GM19351 (cell line): Measurements from ENCODE around the gene CGB7.
"Not testable (repeated sequence)": the region's sequence is repeated elsewhere in the genome, so short reads cannot be mapped to it uniquely, and the experiment has no call there.

Experiments used
- ATAC-seq: cut with Tn5 transposase; IDR thresholded peaks from one replicate; pipeline ENCODE4 v1.9.1; 2021; ENCODE audit warnings: mild to moderate bottlenecking, moderate library complexity; ENCODE audit not compliant: unreplicated experiment

CGB7 gene

GRCh38 chr19:49057636-49058234 lies at the start of gene CGB7:
Gene CGB7 (minus strand): TSS chr19:49057749. CDS start chr19:49055375, 2,374 bp downstream.
- ATAC-seq: no peak

DNA sequence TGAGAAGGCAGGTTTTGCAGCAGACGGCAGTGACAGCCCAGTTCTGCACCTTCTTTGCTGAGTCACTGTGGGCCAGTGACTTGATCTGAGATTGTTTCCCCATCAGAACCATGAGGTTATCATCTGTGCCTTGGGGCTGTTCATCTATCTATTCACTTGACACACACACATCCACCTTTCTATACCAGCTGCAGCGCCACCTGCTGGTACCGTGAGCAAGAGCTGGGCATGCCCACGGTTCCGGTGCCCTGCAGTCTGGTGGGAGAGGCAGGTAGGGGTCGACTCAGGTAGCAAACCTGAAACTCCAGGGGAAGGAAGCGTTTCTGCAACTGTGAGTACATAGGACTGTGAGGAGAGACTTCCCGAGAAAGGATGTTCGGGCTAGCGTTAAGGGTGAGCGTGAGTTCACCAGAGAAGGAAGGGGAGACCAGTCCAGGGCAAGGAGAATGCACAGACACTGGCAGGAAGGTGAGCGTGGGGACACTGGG lies 49.1 kb upstream of the CGB7 start:
- no peak for ATAC-seq

- ATAC-seq: no peak
Observed at GRCh38 chr19:49104229-49104864, 46.8 kb upstream of the CGB7 start.

DNA sequence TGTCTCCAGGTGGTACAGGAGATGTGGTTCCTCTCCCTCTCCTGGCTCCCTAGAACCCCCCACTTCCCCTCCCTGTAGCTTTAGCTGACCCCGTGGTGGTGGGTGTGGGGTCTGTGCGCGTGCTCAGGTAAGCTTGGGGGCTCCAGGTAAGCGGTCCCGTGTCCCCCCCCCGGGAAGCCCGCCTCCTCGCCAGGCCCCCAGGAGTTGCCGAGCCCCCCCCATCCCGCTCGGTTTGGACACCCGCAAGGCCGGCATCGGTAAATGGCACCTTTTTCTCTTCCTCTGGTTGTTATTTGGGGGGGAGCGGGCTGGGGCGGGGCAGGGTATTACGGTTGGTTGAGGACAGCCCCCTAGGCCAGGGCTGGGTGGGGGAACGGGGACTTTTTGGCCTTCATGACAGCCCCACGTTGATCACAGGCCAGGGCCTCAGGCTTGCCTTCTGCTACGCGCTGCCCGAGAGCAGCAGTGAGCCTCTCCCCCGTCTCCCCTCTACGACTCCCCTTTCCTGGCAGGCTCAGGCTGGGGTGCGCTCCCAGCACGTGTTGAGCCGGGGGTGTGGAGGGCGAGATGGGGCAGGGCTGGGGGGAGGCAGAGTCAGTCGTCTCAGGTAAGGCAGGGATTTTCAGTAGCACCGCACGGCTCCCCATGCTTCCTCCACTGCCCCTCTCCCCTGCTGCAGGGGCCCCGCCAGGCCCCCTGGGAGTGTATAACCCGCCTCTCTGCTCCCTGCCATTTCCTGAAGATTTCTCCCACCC lies 46.0 kb upstream of the CGB7 start:
- ATAC-seq: no peak

DNA sequence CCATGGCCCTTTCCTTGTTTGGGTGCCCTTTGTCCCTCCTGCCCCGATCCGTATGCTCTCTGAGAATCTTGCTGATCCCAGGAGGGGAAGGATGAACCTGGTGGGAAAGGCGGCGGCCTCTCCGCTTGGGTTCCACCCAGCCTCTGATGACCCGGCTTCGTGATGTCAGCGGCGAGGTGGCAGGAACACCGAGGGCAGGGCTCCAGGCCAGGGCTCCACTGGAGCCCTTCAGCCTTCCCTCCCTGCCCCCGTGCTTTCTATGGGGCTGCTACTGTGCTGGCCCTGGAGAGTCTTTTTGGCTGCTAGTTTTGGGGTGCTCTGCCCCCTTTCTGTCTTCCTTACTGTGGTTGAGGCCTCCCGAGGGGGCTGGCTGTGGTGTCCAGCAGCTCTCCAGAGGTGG lies 44.8 kb upstream of the CGB7 start:
- ATAC-seq: no peak

DNA sequence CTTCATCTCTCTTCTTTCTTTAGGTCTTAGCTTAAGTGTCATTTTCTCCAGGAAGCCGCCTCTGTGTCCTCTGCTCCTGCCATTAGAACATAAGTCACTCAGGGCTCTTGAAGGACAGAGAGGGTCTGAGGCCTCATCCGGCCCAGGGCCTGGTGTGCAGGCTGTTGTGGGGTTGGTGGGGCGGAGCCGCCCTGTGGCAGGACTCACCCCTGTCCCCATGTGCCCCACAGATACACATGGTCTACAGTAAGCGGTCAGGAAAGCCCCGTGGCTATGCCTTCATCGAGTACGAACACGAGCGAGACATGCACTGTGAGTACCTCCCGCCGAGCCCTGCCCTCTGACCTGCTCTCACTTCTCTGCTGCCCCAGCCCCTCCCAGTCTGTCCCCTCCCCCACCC lies 43.6 kb upstream of the CGB7 start:
- ATAC-seq: no peak

DNA sequence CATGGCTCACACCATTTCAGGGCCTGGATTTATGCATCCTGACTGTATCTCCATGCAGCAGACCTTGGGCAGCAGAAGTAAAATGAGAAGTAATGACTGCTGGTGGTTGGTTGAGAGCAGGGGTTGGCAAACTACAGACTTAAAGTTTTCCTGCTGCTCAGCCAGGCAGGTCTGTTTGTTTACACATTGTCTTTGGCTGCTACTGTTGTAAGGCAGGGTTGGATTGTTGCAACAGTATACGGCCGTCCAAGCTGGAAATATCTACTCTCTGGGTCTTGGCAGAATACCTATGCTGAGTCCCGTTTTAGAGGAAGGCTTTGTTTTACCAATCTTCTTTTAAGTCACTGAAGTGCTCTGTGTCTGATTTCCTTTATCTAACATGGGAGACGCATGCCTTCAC lies 41.2 kb upstream of the CGB7 start:
- no peak for ATAC-seq

- ATAC-seq: no peak
Observed at GRCh38 chr19:49097453-49098288, 40.1 kb upstream of the CGB7 start.

- no peak for ATAC-seq
Observed at GRCh38 chr19:49094505-49095482, 37.2 kb upstream of the CGB7 start.

DNA sequence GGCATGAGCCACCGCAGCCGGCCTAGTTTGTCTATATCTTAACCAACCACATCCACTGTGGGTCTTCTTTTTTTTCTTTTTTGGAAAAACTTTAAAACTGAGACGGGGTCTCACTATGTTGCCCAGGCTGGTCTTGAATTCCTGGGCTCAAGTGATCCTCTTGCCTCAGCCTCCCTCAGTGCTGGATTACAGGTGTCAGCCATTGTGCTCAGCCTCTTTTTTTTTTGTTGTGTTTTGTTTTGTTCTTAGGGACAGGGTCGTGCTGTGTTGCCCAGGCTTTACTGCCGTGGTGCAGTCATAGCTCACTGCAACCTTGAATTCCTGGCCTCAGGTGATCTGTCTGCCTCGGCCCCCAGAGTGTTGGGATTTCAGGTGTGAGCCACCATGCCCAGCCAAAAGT lies 35.1 kb upstream of the CGB7 start:
- ATAC-seq: no peak

- ATAC-seq: no peak
Observed at GRCh38 chr19:49091391-49092038, 34.0 kb upstream of the CGB7 start.

DNA sequence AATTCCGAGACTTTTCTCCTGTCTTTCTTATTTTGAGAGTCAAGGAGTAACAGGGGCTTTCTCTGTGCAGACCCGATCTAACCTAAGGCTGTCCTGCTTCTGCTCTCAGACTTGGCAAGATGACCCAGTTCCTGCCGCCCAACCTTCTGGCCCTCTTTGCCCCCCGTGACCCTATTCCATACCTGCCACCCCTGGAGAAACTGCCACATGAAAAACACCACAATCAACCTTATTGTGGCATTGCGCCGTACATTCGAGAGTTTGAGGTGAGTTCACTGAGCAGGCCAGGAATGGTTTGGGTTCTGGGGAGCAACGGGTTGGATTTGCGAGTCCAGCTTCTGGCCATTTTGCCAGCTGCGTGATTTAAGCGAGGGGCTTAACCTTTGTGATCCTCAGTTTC lies 28.7 kb upstream of the CGB7 start:
- ATAC-seq: no peak

- no peak for ATAC-seq
Observed at GRCh38 chr19:49085868-49086232, 28.3 kb upstream of the CGB7 start.

- ATAC-seq: peak; percentile 85
Observed at GRCh38 chr19:49085020-49085867, 27.7 kb upstream of the CGB7 start, which contains the start of gene SNRNP70. Gene SNRNP70 (plus strand): TSS chr19:49085451. CDS start chr19:49086415, 964 bp downstream.

DNA sequence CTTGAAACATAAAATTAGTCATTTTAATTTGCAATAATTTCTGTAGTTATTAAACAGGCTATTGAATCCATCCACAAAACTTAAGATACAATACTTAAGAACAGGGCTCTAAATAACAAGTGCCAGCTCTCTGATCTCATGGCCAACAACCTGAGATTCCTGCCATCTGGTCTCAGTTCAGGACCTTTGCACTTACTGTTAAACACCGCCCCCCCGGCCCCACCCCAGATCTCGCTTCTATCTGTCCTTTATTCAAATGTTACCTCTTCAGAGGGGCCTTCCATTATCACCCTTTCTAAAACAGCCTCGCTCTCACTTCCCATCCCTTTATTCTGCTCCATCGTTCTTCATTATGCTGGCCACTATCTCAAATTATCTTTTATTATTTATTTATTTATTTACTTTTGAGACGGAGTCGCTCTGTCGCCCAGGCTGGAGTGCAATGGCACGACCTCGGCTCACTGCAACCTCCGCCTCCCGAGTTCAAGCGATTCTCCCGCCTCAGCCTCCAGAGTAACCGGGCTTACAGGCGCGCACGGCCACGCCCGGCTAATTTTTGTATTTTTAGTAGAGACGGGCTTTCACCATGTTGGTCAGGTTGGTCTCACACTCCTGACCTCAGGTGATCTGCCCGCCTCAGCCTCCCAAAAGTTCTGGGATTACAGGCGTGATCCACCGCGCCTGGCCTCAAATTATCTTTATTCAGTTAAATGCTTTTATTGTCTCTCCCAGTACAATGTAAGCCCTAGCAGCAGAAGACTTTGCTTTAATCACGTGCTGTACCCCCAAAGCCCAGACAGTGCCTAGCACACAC lies 26.9 kb upstream of the CGB7 start:
- no peak for ATAC-seq

- no peak for ATAC-seq
Observed at GRCh38 chr19:49081273-49081672, 23.7 kb upstream of the CGB7 start.

- ATAC-seq: no peak
Observed at GRCh38 chr19:49080392-49080791, 22.8 kb upstream of the CGB7 start.

- ATAC-seq: not testable (repeated sequence)
Observed at GRCh38 chr19:49074869-49075268, 17.3 kb upstream of the CGB7 start.
